RWPE2 (cell line): ENCODE data around the gene TFAP2E.

Source experiments
- ATAC-seq: fragments of 200-7000 bp; cut with Tn5 transposase; 3 replicates; pipeline ENCODE4 v1.9.1; 2021; ENCODE audit warnings: low read depth
- DNase-seq: peaks from one replicate; pipeline ENCODE4 v3.0.0-alpha.2; 2020; ENCODE audit warnings: low spot score
- H3K27ac ChIP-seq: fragments of 450-650 bp; 2 replicates; pipeline ENCODE4 v1.5.1; 2017; ENCODE audit warnings: mild to moderate bottlenecking; ENCODE audit not compliant: poor library complexity, severe bottlenecking
- H3K27me3 ChIP-seq: fragments of 250-450 bp; sonication (Bioruptor Pico); 2 replicates; pipeline ENCODE4 v1.5.1; 2021; ENCODE audit warnings: mild to moderate bottlenecking, moderate library complexity; ENCODE audit not compliant: insufficient read depth, poor library complexity, severe bottlenecking
- H3K36me3 ChIP-seq: fragments of 250-450 bp; sonication (Bioruptor Pico); 2 replicates; pipeline ENCODE4 v1.5.1; 2020; ENCODE audit warnings: low read depth, mild to moderate bottlenecking, moderate library complexity
- H3K4me1 ChIP-seq: fragments of 250-450 bp; sonication (Bioruptor Pico); 2 replicates; pipeline ENCODE4 v1.5.1; 2021; ENCODE audit warnings: mild to moderate bottlenecking, moderate library complexity; ENCODE audit not compliant: insufficient read depth, poor library complexity, severe bottlenecking
- H3K4me3 ChIP-seq: fragments of 250-450 bp; sonication (Bioruptor Pico); 2 replicates; pipeline ENCODE4 v1.5.1; 2021; ENCODE audit warnings: mild to moderate bottlenecking, moderate library complexity; ENCODE audit not compliant: severe bottlenecking
- H3K9me3 ChIP-seq: fragments of 250-450 bp; sonication (Bioruptor Pico); 2 replicates; pipeline ENCODE4 v1.5.1; 2021; ENCODE audit warnings: mild to moderate bottlenecking, moderate library complexity; ENCODE audit not compliant: severe bottlenecking
- TF ChIP-seq, protein P1 (sequence below): fragments of 450-650 bp; IDR thresholded peaks from one replicate; pipeline ENCODE4 v1.5.1; 2017; ENCODE audit warnings: mild to moderate bottlenecking, moderate library complexity; ENCODE audit not compliant: poor library complexity, severe bottlenecking

The TFAP2E gene

DNA sequence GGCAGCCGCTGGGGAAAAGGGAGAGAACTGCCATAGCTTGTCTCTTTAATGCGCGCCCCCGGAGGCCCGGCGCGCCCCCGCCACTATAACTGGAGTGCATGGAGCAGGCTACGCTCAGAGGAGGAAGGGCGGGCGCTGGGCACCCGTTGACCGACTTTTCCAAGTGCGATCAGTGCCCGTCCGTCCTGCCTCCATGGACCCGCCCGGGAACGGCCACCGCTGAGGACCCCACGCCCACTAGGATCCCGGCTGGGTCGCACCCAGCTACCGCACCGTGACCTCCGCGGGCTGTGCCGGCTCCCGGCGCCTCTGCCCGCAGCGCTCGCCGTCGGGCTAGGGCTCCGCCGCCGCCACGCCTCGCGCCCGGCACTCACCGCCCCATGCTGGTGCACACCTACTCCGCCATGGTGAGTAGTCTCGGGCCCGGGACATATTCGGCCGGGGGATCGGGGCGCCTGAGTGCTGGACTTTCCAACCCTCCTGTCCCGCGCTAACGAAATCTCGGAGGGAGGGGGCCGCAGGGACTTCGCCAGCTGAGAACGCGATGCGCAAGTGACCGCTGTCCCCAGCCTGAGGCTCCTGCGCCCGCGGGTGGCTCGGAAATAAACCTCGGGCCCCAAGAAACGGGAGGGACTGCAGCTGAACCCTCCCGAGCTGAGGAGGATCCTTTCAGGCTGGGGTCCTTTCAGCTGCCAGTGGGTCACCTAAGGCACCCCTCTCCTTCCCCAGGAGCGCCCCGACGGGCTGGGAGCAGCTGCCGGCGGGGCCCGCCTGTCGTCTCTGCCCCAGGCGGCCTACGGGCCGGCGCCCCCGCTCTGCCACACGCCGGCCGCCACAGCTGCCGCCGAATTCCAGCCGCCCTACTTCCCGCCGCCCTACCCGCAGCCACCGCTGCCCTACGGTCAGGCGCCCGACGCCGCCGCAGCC lies at the start of gene TFAP2E:
TSS of gene TFAP2E (plus strand) at position 117 of the 927 bp plus-strand sequence. CDS start at position 381, 264 bp downstream.
- H3K4me3 ChIP-seq = peak within 1 kb of the TSS; percentile 50
- no peak for DNase-seq
- H3K36me3 ChIP-seq = no peaks in the 10 kb centered on the region
- no peaks in the 10 kb centered on the region for H3K9me3 ChIP-seq
- TF ChIP-seq, protein P1, sequence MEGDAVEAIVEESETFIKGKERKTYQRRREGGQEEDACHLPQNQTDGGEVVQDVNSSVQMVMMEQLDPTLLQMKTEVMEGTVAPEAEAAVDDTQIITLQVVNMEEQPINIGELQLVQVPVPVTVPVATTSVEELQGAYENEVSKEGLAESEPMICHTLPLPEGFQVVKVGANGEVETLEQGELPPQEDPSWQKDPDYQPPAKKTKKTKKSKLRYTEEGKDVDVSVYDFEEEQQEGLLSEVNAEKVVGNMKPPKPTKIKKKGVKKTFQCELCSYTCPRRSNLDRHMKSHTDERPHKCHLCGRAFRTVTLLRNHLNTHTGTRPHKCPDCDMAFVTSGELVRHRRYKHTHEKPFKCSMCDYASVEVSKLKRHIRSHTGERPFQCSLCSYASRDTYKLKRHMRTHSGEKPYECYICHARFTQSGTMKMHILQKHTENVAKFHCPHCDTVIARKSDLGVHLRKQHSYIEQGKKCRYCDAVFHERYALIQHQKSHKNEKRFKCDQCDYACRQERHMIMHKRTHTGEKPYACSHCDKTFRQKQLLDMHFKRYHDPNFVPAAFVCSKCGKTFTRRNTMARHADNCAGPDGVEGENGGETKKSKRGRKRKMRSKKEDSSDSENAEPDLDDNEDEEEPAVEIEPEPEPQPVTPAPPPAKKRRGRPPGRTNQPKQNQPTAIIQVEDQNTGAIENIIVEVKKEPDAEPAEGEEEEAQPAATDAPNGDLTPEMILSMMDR = no peak
- H3K4me1 ChIP-seq = no peaks in the 10 kb centered on the region
- no peak within 1 kb of the TSS for H3K27ac ChIP-seq
- H3K27me3 ChIP-seq = no peaks in the 10 kb centered on the region
- ATAC-seq = peak; percentile 72

GRCh38 chr1:35524106-35524505 lies 49.0 kb upstream of the TFAP2E start:
- no peak for DNase-seq
- no peak overlapping the region for H3K27ac ChIP-seq
- TF ChIP-seq, protein P1 = no peak

DNA sequence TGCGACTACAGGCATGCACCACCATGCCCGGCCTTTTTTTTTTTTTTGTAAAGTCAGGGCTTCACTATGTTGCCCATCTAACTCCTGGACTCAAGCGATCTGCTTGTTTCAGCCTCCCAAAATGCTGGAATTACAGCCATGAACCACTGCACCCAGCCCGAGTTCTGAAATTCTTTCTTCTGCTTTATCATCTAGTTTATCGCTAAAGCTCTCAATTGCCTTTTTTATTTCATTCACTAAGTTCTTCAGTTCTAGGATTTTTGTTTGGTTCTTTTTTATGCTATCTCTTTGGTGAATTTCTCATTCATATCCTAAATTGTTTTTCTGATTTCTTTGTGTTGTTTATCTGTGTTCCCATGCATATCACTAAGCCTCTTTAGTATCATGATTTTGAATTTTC lies 42.9 kb upstream of the TFAP2E start:
- Histone ChIP-seq H3K4me1 (no peaks in the 10 kb centered on the region), H3K4me3 (no peak overlapping the region), H3K36me3 (peaks cover 18% of the 10 kb centered on the region), H3K9me3 (peaks cover 3% of the 10 kb centered on the region), H3K27me3 (no peaks in the 10 kb centered on the region), H3K27ac (no peak overlapping the region)
- DNase-seq (no peak), ATAC-seq (no peak)
- TF ChIP-seq, protein P1 = no peak

More at GRCh38 chr1:35524106-35524505, 49.0 kb upstream of the TFAP2E start:
- H3K4me1 ChIP-seq = peaks cover 6% of the 10 kb centered on the region
- no peak overlapping the region for H3K4me3 ChIP-seq
- ATAC-seq = peak; percentile 23; the same call in 1 of the 3 replicates
- no peaks in the 10 kb centered on the region for H3K9me3 ChIP-seq
- no peaks in the 10 kb centered on the region; the same call in 1 of the 2 replicates for H3K36me3 ChIP-seq
- H3K27me3 ChIP-seq = no peaks in the 10 kb centered on the region

- Histone ChIP-seq H3K9me3 (peaks cover 3% of the 10 kb centered on the region), H3K4me3 (no peak overlapping the region), H3K4me1 (no peaks in the 10 kb centered on the region), H3K27ac (no peak overlapping the region), H3K27me3 (no peaks in the 10 kb centered on the region), H3K36me3 (peaks cover 18% of the 10 kb centered on the region)
- DNase-seq (no peak), ATAC-seq (no peak)
- TF ChIP-seq, protein P1 = no peak
Measured at GRCh38 chr1:35530946-35531345, 42.2 kb upstream of the TFAP2E start.

DNA sequence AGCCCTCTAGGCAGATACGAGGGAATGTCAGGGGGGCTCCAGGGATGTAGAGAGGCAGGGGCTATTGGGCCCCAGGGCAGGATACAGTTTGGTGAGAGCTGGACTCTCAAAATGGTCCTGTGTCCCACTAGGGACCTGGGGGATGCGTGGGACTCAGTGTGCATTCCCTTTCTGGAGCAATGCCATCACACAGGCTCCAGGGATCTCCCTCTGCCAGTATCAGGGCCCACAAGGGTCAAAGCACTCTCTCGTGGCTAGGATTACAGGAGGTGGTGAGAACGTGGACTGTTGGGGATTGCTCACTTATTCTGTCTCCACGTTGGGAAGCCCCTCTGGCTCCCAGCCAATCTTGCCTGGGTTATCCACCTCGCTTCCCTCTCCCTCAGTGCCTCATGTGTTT lies 41.7 kb upstream of the TFAP2E start:
- Histone ChIP-seq H3K36me3 (peaks cover 18% of the 10 kb centered on the region), H3K4me1 (no peaks in the 10 kb centered on the region), H3K27ac (no peak overlapping the region), H3K9me3 (peaks cover 3% of the 10 kb centered on the region), H3K27me3 (no peaks in the 10 kb centered on the region), H3K4me3 (no peak overlapping the region)
- no peak for DNase-seq
- TF ChIP-seq, protein P1 = no peak
- ATAC-seq = no peak
